GM18861 (cell line): Measurements from ENCODE around the gene ASPA.
"Not testable (repeated sequence)": the region's sequence is repeated elsewhere in the genome, so short reads cannot be mapped to it uniquely, and the experiment has no call there.

Source experiments
- ATAC-seq: cut with Tn5 transposase; IDR thresholded peaks from one replicate; pipeline ENCODE4 v1.9.1; 2021; ENCODE audit not compliant: unreplicated experiment

ASPA gene

DNA sequence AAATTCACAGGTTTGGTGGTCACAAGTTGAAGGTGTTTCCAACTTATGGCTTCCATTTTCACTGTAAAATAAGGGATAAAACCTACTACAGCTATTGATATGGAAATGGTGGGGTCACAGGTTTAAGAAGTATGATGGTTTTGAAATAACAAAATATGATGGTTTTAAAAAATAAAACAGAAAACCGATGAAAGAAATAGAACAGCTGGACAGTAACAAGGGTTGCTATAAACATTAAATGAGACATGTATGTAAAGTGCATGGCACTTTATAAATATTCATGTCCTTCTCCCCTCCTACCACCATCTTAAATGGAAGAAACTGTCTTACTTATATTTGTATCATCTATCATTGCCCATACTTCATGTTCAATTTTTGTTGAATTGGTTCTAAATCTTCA is 31.3 kb downstream of the ASPA start:
- ATAC-seq: no peak

DNA sequence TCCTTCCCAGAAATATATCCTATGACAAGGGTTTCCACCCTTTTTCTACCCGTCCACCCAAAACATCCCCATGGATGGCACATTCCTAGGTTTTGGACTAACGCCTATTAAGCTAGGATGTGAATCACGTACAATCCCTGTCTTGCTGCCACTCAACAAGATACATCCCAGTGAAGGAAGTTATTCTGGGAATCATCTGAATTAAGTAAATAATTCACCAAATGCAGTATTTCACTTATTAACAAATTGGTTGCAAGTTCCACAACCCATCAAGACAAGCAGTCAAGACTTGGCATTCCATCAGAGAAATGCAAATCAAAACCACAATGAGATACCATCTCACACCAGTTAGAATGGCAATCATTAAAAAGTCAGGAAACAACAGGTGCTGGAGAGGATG is 32.1 kb downstream of the ASPA start:
- ATAC-seq: no peak

DNA sequence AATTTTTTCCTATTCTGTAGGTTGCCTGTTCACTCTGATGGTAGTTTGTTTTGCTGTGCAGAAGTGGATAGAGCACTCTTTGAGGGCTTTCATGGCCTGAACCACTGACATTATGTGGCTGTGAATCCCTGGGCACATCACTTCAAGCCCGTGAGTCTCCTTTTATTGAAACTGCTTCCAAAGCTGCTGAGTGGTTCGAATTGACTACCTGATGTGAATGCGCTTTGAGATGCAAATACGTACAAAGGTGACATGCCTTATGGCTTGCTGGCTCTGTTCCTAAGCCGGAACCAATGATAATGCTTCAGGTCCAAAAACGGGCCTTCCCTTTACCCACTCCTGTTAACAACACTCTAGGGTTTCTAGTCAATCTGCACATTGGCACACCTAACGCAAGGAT is 34.3 kb downstream of the ASPA start:
- ATAC-seq: no peak

GRCh38 chr17:3511852-3512504 is 36.2 kb downstream of the ASPA start:
- no peak for ATAC-seq

DNA sequence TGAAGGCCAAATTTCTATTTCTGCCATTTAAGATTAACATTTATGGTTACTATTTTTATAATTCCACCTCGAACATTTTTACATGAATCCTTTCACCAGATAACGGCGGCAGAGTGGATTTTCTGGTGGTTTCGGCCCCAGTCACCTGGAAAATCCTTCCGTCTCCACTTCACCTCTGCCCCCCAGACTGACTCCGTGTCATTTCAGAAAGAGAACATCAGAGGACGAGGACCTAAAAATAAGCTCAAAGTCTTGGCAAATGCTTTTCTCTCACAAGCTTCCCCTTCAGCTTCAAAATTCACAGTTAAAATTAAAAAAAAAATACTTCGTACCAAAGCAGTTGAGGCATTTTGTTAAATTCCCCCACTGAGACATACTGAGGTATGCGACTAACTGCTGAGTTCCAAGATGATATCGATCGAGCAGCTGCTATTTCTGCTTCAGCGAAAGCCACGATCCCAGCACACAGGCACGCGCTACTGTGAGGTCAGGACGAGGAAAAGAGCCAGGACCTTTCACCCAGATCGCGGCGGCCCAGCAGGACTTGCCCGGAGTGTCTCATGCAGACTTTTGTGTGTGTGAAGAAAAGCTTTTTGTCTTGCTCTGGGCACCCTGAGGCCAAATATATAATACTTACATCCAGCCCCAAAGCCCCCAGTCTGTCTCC is 36.8 kb downstream of the ASPA start:
- ATAC-seq: no peak

DNA sequence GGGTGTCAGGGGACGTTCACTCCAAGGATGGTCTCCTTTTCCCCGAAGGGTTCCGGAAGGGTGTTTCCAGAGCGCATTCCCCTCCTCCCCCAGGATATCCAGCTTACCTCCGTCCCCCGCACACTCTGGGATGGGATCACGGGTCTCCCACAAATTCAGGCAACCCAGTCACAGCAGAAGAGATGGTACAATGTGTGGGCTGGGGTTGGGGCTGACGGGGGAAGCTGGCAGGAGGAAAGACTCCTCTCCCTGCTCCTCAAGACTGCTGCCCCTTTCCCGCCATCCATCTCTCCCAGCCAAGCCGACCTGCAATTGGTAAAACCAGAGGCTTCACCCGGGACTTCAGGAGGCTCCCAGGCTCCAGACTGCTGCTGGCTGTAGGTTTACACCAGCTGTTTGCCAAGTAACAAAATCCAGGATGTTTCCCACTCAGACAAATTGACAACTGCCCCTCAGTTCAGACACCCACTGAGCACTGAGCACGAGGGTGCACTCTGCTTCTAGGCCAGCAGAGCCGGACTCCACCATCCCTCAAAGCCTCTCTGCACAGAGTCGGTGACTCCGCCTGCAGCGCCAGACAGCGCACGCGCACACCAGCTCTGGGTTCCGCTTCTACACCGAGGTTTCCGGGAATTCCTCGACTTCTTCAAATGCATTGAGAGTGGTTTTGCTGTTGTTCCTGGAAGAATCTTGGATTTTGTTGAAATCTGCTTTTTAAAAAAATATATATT is 37.7 kb downstream of the ASPA start:
- no peak for ATAC-seq

- ATAC-seq: not testable (repeated sequence)
Observed at GRCh38 chr17:3514167-3514566, 38.4 kb downstream of the ASPA start.

DNA sequence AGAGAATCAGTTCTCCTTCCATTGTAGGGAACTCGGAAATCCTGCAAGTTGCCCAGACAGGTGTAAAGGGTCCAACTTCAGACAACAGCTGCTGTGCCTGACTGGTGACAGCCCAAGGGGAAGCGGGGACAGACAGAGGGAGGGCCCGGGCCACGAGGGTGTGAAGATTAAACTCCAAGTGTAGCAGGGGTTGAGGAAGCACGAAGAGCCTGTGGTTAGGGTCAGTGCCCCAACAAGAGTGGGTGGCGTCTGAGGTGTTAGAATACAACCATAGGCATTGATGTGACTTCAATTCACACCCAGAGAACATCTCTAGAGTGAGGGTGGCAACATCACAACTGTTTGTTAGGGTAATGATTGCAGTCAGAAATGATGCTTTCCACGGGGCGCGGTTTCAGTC is 39.1 kb downstream of the ASPA start:
- no peak for ATAC-seq

DNA sequence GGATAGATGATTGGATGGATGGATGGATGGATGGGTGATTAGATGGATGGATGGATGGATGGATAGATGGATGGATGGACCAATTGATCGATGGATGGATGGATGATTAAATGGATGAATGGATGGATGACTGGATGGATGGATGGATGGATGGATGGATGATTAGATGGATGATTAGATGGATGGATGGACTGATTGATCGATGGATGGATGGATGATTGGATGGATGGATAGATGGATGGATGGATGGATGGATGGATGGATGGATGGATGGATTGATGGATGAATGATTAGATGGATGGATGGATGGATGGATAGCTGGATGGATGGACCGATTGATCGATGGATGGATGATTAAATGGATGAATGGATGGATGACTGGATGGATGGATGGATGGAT is 43.7 kb downstream of the ASPA start:
- ATAC-seq: not testable (repeated sequence)

DNA sequence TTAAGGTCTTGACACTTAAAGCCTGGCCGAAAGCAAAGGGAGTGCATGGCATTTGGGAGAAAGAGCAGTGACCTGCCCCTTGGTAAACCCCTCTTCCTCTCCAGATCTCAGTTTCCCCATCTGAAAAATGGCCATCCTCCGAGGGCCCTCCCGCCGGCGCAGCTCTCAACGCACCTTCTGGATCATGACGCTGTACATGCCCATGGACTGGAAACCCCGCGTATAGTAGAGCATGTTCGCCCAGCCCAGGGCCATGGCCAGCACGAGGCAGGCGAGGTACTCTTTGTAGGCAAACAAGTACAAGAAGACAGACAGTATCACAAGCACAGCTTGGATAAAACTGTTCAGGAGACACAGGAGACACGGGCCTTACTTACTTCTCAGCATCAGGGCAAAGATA is 48.2 kb downstream of the ASPA start:
- no peak for ATAC-seq

DNA sequence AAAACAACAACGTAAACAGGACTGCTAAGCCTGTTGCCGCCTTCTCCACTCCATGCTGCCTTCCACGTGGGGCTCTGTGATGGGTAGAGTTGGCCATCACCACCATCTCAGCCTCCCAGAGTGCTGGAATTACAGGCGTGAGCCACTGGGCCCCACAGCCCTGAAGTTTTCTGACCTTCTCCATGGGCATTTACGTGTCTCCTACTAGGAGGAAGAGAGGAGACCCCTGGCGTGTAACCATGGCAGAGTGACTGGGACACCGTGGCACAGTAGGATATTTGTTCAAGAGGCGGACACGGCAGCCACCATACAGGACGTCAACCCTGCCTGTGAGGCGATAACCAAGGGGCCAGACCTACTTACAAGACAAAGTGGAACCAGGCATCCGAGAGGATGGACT is 50.7 kb downstream of the ASPA start:
- ATAC-seq: no peak

GRCh38 chr17:3526971-3527370 is 51.2 kb downstream of the ASPA start:
- no peak for ATAC-seq

- ATAC-seq: no peak
Observed at GRCh38 chr17:3527468-3527867, 51.7 kb downstream of the ASPA start.

- no peak for ATAC-seq
Observed at GRCh38 chr17:3527896-3528295, 52.1 kb downstream of the ASPA start.

- no peak for ATAC-seq
Observed at GRCh38 chr17:3528403-3528851, 52.6 kb downstream of the ASPA start.

DNA sequence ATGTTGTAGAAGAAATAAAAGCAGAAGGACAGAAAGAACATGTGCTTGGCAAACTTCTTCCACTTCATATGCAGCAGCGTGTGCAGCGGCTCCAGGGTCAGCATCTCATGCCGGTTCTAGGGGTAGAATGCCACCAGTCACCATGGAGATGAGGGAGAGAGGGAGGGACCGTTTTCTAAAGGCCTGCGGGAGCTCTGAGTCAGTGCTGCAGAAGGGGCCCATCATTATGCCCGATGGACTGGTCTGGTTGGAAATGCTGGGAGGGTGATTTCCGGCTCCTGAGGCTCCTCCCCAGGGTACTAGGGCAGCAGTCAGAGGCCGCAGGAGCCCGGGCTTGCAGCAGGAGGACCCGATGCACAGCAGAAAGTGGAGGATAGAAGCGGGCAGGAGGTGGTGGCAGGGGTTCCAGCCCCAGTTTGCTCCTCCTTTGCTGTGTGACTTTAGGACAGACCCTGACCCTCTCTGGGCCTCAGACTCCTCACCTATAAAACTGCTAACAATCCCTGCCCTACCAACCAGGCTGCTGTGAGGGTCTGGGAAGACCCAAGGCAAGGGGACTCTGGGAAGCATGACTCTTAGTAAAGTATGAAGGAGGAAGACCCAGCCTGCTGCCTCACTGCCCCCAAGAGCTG is 53.2 kb downstream of the ASPA start:
- no peak for ATAC-seq

- no peak for ATAC-seq
Observed at GRCh38 chr17:3529817-3530741, 54.3 kb downstream of the ASPA start.

GRCh38 chr17:3531266-3532101 is 55.7 kb downstream of the ASPA start:
- no peak for ATAC-seq

GRCh38 chr17:3532106-3532858 is 56.5 kb downstream of the ASPA start:
- ATAC-seq: no peak
